Skeletal muscle cell (primary cell): ENCODE results near the gene WDR48.

Experiments used
- DNase-seq: peaks from one replicate; pipeline ENCODE4 v3.0.0-alpha.2; 2010; ENCODE audit warnings: low read depth
- H3K4me3 ChIP-seq: 2 replicates; pipeline ENCODE4 v1.5.1; 2011; ENCODE audit warnings: low read depth, mild to moderate bottlenecking, control low read depth, low read length, moderate library complexity

The WDR48 gene

GRCh38 chr3:39113291-39113690 is 61.5 kb downstream of the WDR48 start:
- no peak for DNase-seq
- H3K4me3 ChIP-seq, result no peak overlapping the region

GRCh38 chr3:39114456-39114855 is 62.6 kb downstream of the WDR48 start:
- H3K4me3 ChIP-seq, result no peak overlapping the region
- DNase-seq, result no peak

GRCh38 chr3:39115870-39116269 is 64.1 kb downstream of the WDR48 start:
- no peak for DNase-seq
- H3K4me3 ChIP-seq, result no peak overlapping the region

- no peak for DNase-seq
These were observed 66.3 kb downstream of the WDR48 start for GRCh38 chr3:39118079-39118478.

GRCh38 chr3:39118931-39119660 is 67.3 kb downstream of the WDR48 start:
- no peak for DNase-seq
- H3K4me3 ChIP-seq, result no peak overlapping the region

More at GRCh38 chr3:39118079-39118478, 66.3 kb downstream of the WDR48 start:
- no peak overlapping the region for H3K4me3 ChIP-seq

GRCh38 chr3:39121621-39122020 is 69.8 kb downstream of the WDR48 start:
- H3K4me3 ChIP-seq, result no peak overlapping the region
- DNase-seq, result no peak

- DNase-seq, result no peak
These were observed 71.0 kb downstream of the WDR48 start for GRCh38 chr3:39122813-39123212.

GRCh38 chr3:39124876-39125840 is 73.3 kb downstream of the WDR48 start:
- DNase-seq, result no peak

More at GRCh38 chr3:39122813-39123212, 71.0 kb downstream of the WDR48 start:
- H3K4me3 ChIP-seq, result no peak overlapping the region

GRCh38 chr3:39125841-39126500 is 74.2 kb downstream of the WDR48 start:
- no peak overlapping the region for H3K4me3 ChIP-seq
- no peak for DNase-seq

More at GRCh38 chr3:39124876-39125840, 73.3 kb downstream of the WDR48 start:
- H3K4me3 ChIP-seq, result no peak overlapping the region

GRCh38 chr3:39126532-39127071 is 74.8 kb downstream of the WDR48 start:
- H3K4me3 ChIP-seq, result no peak overlapping the region
- no peak for DNase-seq

GRCh38 chr3:39127269-39127907 is 75.6 kb downstream of the WDR48 start:
- no peak overlapping the region for H3K4me3 ChIP-seq
- no peak for DNase-seq

- DNase-seq, result no peak
- no peak overlapping the region for H3K4me3 ChIP-seq
These were observed 76.1 kb downstream of the WDR48 start for GRCh38 chr3:39127908-39128304.

GRCh38 chr3:39128951-39129350 is 77.1 kb downstream of the WDR48 start:
- DNase-seq, result no peak
- H3K4me3 ChIP-seq, result no peak overlapping the region

- no peak for DNase-seq
- H3K4me3 ChIP-seq, result no peak overlapping the region
These were observed 78.2 kb downstream of the WDR48 start for GRCh38 chr3:39130026-39130425.

- H3K4me3 ChIP-seq, result no peak overlapping the region
- no peak for DNase-seq
These were observed 79.0 kb downstream of the WDR48 start for GRCh38 chr3:39130693-39131265.

GRCh38 chr3:39132096-39133092 is 80.6 kb downstream of the WDR48 start:
- no peak for DNase-seq
- H3K4me3 ChIP-seq, result no peak overlapping the region

GRCh38 chr3:39133093-39133490 is 81.3 kb downstream of the WDR48 start:
- no peak for DNase-seq
- no peak overlapping the region for H3K4me3 ChIP-seq

- DNase-seq, result no peak
- no peak overlapping the region for H3K4me3 ChIP-seq
These were observed 82.0 kb downstream of the WDR48 start for GRCh38 chr3:39133822-39134221.
